Effector memory CD8-positive, alpha-beta T cell (primary cell): ENCODE data around the gene SKAP1.

Experiments
- ATAC-seq: fragments of 150-1000 bp; cut with Tn5 transposase; replicated peaks from 2 replicates; pipeline ENCODE4 v1.10.0; 2021; ENCODE audit warnings: mild to moderate bottlenecking, moderate library complexity
- DNase-seq, 3 experiments: peaks; one replicate each; pipeline ENCODE4 v3.0.0; 2021
- H3K27ac Mint-ChIP-seq, 2 donors: one replicate each; pipeline ENCODE4 v1.8.0; 2022; ENCODE audit warnings: mild to moderate bottlenecking in 2 of 2, mixed read lengths in 2 of 2, moderate library complexity in 2 of 2
- H3K27me3 Mint-ChIP-seq, 2 donors: one replicate each; pipeline ENCODE4 v1.8.0; 2022; ENCODE audit warnings: mixed read lengths in 2 of 2
- H3K36me3 Mint-ChIP-seq: one replicate; pipeline ENCODE4 v1.8.0; 2022; ENCODE audit warnings: mild to moderate bottlenecking, moderate library complexity, mixed read lengths; ENCODE audit not compliant: insufficient read depth
- H3K4me1 Mint-ChIP-seq, 2 donors: one replicate each; pipeline ENCODE4 v1.8.0; 2022; ENCODE audit warnings: low read depth in 2 of 2, mixed read lengths in 2 of 2
- H3K4me3 Mint-ChIP-seq, 2 donors: one replicate each; pipeline ENCODE4 v1.8.0; 2022; ENCODE audit warnings: mild to moderate bottlenecking in 2 of 2, mixed read lengths in 2 of 2, moderate library complexity in 2 of 2
- H3K9me3 Mint-ChIP-seq, 2 donors: one replicate each; pipeline ENCODE4 v1.8.0; 2022; ENCODE audit warnings: mixed read lengths in 2 of 2
- total RNA-seq, 9 experiments: gene quantifications; one replicate each; lab custom pipeline; 2026; lab: John Stamatoyannopoulos, UW

SKAP1 gene
- 28.6 to 123 (median 48.8) reads per million in 9 experiments for total RNA-seq

GRCh38 chr17:48429638-48430586 lies at the start of gene SKAP1:
Gene SKAP1, minus strand, starts transcription at chr17:48430214.
- ATAC-seq (peak; percentile 74), DNase-seq (peak; percentile 56 to 65 (median 58))
- Mint-ChIP-seq H3K27me3 (no peaks in the 10 kb centered on the region), H3K9me3 (no peaks in the 10 kb centered on the region), H3K4me3 (peak within 1 kb of the TSS; percentile 94 to 96), H3K36me3 (peaks cover 29% of the 10 kb centered on the region), H3K4me1 (peaks cover 50 to 72% of the 10 kb centered on the region in 2 donors), H3K27ac (peak within 1 kb of the TSS; percentile 99)

- H3K27me3 Mint-ChIP-seq: no peaks in the 10 kb centered on the region
- no peak for DNase-seq
- no peaks in the 10 kb centered on the region for H3K9me3 Mint-ChIP-seq
- peak overlapping the region in 1 of 2 donors; percentile 77 for H3K27ac Mint-ChIP-seq
- no peak overlapping the region for H3K4me3 Mint-ChIP-seq
- ATAC-seq: no peak
- H3K36me3 Mint-ChIP-seq: no peaks in the 10 kb centered on the region
- H3K4me1 Mint-ChIP-seq: peaks cover 9 to 10% of the 10 kb centered on the region in 2 donors
These were observed 49.0 kb upstream of the SKAP1 start for GRCh38 chr17:48479014-48479402.

GRCh38 chr17:48478224-48479013 lies 48.4 kb upstream of the SKAP1 start:
- DNase-seq (peak in 2 of 3 experiments; percentile 16 to 23), ATAC-seq (peak; percentile 96)
- Mint-ChIP-seq H3K27ac (peak overlapping the region; percentile 61 to 77), H3K9me3 (no peaks in the 10 kb centered on the region), H3K27me3 (no peaks in the 10 kb centered on the region), H3K4me1 (peaks cover 9 to 10% of the 10 kb centered on the region in 2 donors), H3K4me3 (peak overlapping the region; percentile 2 to 47), H3K36me3 (no peaks in the 10 kb centered on the region)

- Mint-ChIP-seq H3K27ac (peak overlapping the region; percentile 6 to 61), H3K9me3 (no peaks in the 10 kb centered on the region), H3K36me3 (peaks cover 5% of the 10 kb centered on the region), H3K27me3 (no peaks in the 10 kb centered on the region), H3K4me1 (peaks cover 18 to 21% of the 10 kb centered on the region in 2 donors), H3K4me3 (no peak overlapping the region)
- ATAC-seq: no peak
- no peak for DNase-seq
These were observed 47.2 kb upstream of the SKAP1 start for GRCh38 chr17:48477221-48477620.

GRCh38 chr17:48472411-48473281 lies 42.6 kb upstream of the SKAP1 start:
- peaks cover 13 to 24% of the 10 kb centered on the region in 2 donors for H3K4me1 Mint-ChIP-seq
- ATAC-seq (peak; percentile 95), DNase-seq (peak; percentile 26 to 43 (median 28))
- H3K36me3 Mint-ChIP-seq: peaks cover 5% of the 10 kb centered on the region
- H3K27ac Mint-ChIP-seq: peak overlapping the region; percentile 83 to 88
- no peaks in the 10 kb centered on the region for H3K27me3 Mint-ChIP-seq
- no peaks in the 10 kb centered on the region for H3K9me3 Mint-ChIP-seq
- peak overlapping the region; percentile 46 to 63 for H3K4me3 Mint-ChIP-seq

- H3K36me3 Mint-ChIP-seq: peaks cover 5% of the 10 kb centered on the region
- H3K4me1 Mint-ChIP-seq: peaks cover 13 to 20% of the 10 kb centered on the region in 2 donors
- peak overlapping the region; percentile 46 to 63 for H3K4me3 Mint-ChIP-seq
- H3K27me3 Mint-ChIP-seq: no peaks in the 10 kb centered on the region
- no peaks in the 10 kb centered on the region for H3K9me3 Mint-ChIP-seq
- DNase-seq (no peak), ATAC-seq (no peak)
- H3K27ac Mint-ChIP-seq: peak overlapping the region; percentile 83 to 88
These were observed 41.9 kb upstream of the SKAP1 start for GRCh38 chr17:48471817-48472410.

GRCh38 chr17:48470388-48471034 lies 40.5 kb upstream of the SKAP1 start:
- Mint-ChIP-seq H3K4me3 (no peak overlapping the region), H3K36me3 (peaks cover 5% of the 10 kb centered on the region), H3K4me1 (peaks cover 13 to 20% of the 10 kb centered on the region in 2 donors), H3K9me3 (no peaks in the 10 kb centered on the region), H3K27me3 (no peaks in the 10 kb centered on the region), H3K27ac (no peak overlapping the region)
- ATAC-seq (no peak), DNase-seq (no peak)

GRCh38 chr17:48469227-48469626 lies 39.2 kb upstream of the SKAP1 start:
- Mint-ChIP-seq H3K4me1 (peaks cover 13 to 20% of the 10 kb centered on the region in 2 donors), H3K9me3 (no peaks in the 10 kb centered on the region), H3K27ac (no peak overlapping the region), H3K36me3 (peaks cover 5% of the 10 kb centered on the region), H3K27me3 (no peaks in the 10 kb centered on the region), H3K4me3 (no peak overlapping the region)
- DNase-seq (no peak), ATAC-seq (no peak)

- Mint-ChIP-seq H3K36me3 (peaks cover 5% of the 10 kb centered on the region), H3K4me1 (peaks cover 13 to 19% of the 10 kb centered on the region in 2 donors), H3K27ac (no peak overlapping the region), H3K27me3 (no peaks in the 10 kb centered on the region), H3K4me3 (no peak overlapping the region), H3K9me3 (no peaks in the 10 kb centered on the region)
- DNase-seq (no peak), ATAC-seq (no peak)
These were observed 38.3 kb upstream of the SKAP1 start for GRCh38 chr17:48468299-48468698.

GRCh38 chr17:48465884-48466283 lies 35.9 kb upstream of the SKAP1 start:
- H3K36me3 Mint-ChIP-seq: no peaks in the 10 kb centered on the region
- no peaks in the 10 kb centered on the region for H3K27me3 Mint-ChIP-seq
- H3K4me3 Mint-ChIP-seq: no peak overlapping the region
- H3K4me1 Mint-ChIP-seq: peaks cover 0 to 3% of the 10 kb centered on the region in 2 donors
- DNase-seq (no peak), ATAC-seq (no peak)
- no peak overlapping the region for H3K27ac Mint-ChIP-seq
- H3K9me3 Mint-ChIP-seq: no peaks in the 10 kb centered on the region

- DNase-seq (no peak), ATAC-seq (no peak)
- Mint-ChIP-seq H3K9me3 (no peaks in the 10 kb centered on the region), H3K36me3 (no peaks in the 10 kb centered on the region), H3K4me3 (no peak overlapping the region), H3K27ac (no peak overlapping the region), H3K4me1 (no peaks in the 10 kb centered on the region), H3K27me3 (no peaks in the 10 kb centered on the region)
These were observed 33.5 kb upstream of the SKAP1 start for GRCh38 chr17:48463526-48463925.

GRCh38 chr17:48462946-48463345 lies 32.9 kb upstream of the SKAP1 start:
- H3K4me3 Mint-ChIP-seq: no peak overlapping the region
- no peaks in the 10 kb centered on the region for H3K36me3 Mint-ChIP-seq
- DNase-seq: no peak
- ATAC-seq: no peak
- H3K27ac Mint-ChIP-seq: no peak overlapping the region
- no peaks in the 10 kb centered on the region for H3K27me3 Mint-ChIP-seq
- no peaks in the 10 kb centered on the region for H3K9me3 Mint-ChIP-seq
- H3K4me1 Mint-ChIP-seq: no peaks in the 10 kb centered on the region
